NCI-H128 (cell line): ENCODE measurements around the gene KCNN3.

Experiments used
- DNase-seq: peaks from one replicate; lab custom pipeline; 2025; ENCODE audit not compliant: unreplicated experiment; lab: John Stamatoyannopoulos, UW

KCNN3 gene

DNA sequence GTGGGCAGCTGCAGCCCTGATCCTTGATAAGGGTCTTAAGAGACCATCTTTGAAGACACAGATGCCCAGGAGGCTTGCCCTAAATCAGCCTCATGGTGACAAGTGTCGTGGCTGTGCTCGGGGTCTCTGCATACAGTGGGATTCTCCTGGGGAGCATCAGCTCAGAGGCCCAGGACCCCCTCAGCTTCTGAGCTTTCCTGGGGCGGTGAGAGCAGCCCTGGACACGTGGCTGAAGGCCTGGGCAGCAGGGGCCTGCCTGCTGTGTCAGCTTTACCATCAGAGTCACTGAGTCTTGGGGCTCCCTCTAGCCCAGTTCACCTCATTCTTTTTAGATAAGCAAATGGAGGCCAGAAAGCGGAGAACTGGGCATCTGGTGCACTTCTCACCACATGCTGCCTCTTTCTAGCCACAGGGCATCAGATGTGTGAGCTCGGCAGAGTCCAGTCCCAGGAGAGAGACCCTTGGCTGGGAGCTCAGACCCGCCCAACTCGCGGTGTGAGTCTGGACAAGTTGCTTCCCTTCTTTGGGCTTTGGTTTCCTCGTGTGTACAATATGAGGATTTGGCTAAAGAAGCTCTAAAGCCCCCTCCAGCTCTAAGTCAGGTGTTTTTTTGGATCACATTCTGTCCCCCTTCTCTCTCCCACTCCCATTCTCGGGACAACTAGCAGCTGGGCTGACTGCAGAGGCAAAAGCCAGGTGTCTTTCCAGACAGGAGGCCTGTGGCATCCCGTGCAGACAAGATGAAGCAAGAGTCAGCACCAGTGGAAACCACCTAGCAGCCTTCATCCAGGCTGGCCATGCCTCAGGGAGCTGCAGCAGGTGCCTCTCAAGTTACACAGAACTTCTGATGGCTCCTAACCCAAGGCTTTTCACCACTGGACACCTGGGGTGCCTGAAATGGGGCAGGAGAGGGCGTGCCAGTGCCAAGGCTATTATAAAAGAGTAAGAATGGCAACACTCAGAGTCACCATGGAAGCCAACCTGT, 119.1 kb downstream of the KCNN3 start:
- no peak for DNase-seq

DNA sequence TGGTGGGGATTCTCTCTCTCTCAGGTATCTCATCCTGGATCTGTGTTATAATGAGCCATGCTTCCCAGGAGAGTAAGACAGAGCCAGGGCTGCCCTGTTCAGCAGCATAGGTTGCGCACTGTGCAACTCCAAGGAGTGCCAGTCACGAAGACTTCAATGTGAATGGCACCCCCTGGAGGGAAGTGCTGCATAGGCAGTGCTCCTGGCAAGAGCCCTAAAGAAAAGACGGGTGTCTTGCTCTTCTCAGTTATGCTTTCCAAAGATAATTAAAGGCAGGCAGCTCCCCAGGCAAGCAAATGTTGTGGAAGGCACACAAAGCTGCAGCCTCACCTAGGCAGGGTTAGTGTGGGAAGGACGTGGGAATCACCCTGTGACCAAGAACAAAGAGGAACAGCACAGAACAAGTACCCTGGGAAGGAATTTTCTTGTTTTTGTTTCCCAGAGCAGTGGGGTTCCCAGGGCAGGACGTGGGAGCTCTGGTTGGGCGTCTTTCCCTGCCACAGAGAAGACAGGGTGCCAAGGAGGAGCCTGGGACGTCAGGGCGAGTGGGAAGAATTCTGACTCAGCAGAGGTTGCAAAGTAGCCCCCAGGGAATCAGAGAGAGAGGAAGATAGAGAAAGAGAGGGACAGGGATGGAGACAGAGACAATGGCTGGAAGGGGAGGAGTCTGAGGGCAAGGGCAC, 120.9 kb downstream of the KCNN3 start:
- no peak for DNase-seq

GRCh38 chr1:154748405-154748775, 121.7 kb downstream of the KCNN3 start:
- no peak for DNase-seq

DNA sequence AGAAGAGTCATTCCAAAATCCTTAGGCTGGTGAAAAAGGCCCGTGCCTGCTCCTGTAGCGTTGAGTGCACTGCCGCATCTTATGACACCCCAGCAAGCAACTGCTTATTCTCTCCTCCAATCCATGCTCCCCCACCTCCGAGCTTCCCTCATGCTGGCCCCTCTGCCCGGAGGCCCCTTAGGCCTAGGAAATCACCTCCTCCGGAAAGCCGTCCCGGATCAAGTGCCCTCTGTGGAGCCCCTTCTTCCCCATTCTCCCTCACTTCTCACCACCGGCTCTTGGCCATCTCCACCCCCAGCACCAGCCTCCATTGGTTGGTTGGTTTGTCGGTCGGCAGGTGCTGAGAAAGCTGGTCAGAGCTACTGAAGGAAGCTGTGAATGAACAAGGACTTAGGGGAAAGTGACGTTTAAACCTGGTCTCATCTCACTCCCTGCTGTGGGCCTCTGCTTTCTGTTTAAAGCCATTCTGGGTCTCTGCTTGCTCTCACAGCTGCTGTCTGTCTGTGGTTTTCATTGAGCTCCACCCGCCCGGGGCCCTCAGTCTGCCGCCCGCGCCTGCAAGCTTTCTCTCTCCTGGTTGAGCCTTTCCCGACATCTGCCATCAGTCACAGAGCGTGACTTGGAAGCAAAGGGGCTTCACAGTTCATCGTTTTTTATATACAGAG, 122.2 kb downstream of the KCNN3 start:
- DNase-seq, result peak; percentile 46

DNA sequence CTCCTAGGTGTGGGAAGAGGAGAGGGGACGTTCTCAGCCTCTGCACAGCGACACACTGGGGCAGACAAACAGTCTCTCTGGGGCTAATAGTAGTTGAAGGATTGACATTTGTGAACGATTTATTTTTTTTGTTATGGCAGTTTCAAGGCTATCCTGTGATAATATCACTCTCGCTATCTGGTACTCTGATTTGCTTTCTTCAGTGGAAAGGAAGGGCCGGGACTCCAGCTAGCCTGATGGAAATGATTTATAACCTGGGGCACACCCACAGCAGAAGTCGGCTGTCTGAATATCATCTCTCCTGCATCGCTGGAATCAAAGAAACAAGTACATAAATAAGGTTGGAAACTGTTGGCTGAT, 122.7 kb downstream of the KCNN3 start:
- no peak for DNase-seq

DNA sequence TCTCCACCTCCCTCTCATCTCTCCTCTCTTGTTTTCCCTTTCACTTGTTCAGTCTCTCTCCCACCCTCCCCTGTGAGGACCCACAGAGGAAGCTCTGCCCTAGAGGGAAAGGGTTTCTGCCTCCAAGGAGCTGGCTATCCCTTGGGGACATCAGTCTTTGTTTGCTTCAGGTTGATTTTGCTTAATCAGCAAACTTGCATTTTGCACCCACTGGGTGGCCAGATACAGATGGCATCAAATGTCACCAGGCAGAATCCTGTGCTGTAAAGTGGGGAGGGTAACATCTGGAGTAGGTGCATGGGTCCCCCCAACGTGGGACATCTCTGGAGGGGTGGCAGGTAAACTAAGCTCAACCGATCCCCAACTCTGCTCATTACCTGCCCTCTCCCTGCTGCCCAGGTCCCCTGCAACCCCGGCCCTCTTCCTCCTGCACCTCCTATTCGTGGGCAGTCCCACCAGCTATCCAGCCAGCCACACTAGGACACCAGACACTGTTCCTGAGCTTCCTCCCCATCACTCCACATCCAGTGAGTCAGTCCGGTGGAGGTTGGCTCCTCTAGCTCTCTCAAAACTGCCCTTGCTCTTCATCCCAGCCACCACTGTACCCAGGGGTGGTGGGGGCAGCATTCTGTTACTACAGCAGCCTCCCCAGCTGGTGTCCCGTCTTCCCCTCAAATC, 123.3 kb downstream of the KCNN3 start:
- no peak for DNase-seq

DNA sequence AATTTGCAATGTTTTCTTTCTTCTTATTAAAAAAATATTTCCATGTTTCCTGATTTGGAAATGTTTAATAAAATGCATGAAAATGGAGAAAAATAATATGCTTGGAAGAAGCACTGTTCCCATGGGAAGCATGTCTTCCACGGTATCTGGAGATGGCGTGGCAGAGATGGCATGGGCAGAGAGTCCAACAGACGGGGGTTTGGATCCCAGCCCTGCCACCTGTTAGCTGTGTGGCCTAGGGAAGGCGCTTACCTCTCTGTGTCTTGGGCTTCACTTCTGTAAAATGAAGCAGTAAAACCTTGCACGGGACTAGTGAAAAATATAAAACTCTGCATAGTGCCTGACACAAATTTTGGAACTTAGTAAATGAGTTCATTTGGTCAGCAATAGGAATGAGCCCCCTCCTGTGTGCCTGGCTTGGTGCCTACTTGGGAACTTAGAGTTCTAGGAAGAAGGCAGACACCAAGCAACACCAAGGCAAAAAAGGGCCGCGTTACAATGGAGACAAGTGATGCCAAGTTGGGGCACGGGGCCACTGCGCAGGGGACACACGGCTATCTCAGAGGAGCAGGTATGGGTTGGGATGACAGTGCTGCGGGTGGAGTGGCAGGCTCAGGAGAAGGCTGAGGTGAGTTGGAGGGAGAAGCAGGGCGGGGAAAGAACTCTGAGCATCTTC, 124.2 kb downstream of the KCNN3 start:
- no peak for DNase-seq

DNA sequence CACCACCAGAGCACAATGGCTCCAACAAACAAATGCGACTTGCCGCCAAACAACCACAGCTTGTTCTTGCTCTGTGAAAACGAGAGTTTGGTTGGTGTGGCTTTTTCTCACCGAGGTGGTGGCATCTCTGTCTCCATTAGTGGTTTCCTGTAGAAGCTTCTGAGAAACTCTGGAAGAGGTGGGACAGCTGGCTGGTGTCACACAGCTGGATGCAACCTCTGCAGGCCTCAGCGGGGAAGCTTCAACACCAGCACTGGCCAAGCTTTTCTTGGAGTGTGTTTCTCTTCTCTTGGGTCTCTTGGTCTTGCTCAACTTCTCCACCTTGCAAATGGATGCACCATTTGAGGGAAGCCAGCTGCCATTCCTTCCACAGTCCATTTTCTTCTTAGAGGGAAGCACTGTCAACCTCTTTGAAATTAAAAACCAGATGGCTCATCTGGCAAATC, 124.8 kb downstream of the KCNN3 start:
- no peak for DNase-seq

GRCh38 chr1:154744352-154745035, 125.6 kb downstream of the KCNN3 start:
- DNase-seq, result no peak

DNA sequence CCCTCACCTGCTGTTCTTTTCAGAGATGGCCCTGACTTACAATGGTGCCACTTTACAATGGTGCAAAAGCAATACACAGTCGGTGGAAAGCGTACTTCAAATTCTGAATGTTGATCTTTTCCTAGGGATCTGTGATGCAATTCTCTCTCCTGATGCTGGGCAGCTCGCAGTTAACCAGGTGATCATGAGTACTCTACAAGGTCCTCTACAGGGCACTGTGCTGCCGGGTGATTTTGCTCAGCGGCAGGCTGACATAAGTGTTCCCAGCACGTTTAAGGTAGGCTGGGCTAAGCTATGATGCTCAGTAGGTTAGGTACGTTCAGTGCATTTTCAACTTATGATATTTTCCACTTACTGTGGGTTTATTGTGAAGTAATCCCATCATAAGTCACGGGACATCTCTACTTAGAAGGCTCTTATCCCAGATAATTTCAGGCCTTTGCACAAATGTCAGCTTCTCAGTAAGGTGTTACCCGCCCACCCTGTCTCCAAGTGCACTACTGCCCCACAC, 126.5 kb downstream of the KCNN3 start:
- DNase-seq, result peak; percentile 19

- DNase-seq, result no peak
These were observed 127.5 kb downstream of the KCNN3 start for GRCh38 chr1:154742606-154743005.

GRCh38 chr1:154741741-154742495, 128.2 kb downstream of the KCNN3 start:
- DNase-seq, result no peak

DNA sequence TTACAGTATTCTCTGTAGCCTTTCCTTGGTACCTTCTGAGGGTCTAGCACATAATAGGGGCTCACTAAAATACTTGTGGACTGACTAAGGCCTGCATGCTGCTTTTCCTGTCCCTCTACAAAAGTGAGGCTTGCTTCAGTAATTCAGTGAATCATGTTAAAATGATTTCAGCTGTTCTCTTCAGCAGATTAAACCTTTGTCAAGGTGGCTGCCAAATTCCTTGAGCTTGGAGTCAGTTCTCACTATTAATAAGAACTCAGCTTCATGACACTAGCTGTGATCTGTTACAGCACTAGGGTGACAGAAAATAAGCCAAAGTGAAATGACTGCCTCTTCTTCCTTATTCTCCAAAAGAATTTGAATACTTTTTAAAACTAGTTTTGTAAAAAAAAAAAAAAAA, 128.8 kb downstream of the KCNN3 start:
- no peak for DNase-seq

DNA sequence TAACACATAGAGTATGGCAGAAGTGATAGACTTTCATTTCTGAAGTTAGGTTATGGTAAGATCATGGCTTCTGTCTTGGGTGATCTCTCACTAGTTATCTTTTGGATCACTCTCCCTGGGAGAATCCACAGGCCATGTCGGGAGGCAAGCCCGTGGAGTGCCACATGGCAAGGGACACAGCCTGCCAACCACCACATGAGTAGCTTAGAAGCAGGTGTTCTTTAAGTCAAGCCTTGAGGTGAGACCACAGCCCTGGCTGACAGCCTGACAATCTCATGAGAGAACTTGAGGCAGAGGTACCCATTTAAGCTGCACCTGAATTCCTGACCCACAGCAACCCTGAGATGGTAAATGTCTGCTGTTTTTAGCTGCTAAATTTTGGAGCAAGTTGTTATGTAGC, 130.4 kb downstream of the KCNN3 start:
- no peak for DNase-seq

DNA sequence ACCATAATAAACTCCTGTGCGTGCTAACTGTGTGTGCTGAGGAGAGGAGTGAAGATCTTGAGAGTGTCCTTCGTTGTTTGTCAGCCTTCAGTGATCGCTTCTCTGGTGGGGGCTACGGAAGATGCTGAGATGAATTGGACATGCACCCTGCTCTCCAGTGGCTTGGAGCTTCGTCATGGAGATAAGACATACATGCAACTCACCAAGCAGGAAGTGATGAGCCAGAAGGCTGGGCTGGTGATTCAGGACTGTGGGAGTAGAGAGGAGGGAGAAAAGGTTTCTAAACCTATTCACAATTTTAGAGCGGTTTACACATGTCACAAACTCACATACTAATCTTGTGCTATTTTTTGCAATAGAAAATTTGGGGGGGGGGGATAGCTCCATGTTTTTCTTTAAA, 133.2 kb downstream of the KCNN3 start:
- no peak for DNase-seq

- DNase-seq, result no peak
These were observed 134.3 kb downstream of the KCNN3 start for GRCh38 chr1:154735804-154736168.

DNA sequence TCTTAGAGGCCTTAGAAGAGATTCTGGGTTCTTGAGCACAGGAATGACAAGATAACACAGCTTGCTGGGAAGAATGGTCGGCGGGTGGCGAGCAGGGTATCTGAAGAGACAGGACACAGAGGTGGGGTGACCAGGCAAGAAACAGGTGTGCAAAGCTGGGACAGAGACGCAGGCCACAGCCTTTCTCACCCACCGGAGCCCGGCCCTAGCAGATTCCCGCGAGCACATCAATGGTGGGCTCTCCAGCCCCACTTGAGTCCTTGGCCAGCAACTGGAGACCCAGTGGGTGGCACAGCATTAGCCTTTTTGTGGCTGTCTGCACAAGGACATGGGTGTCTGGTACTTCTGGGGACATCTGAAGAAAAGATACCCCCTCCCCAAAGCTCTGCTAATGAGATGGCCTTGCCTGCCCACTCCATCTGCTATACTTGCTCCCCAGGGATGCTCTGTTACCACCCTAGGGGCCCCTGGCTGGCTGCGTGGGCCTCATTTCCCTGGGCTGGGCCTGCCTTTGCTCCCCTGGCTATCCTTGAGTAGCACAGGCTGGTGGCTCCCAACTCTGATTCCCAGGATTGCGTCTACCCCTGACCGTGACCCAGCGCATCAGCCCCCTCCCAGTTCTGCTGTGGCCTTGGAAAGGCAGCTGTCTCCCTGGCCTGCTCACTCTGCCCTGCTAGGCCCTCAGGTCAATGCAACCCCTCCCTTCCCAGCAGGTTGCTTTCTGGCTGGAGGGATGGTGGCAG, 134.8 kb downstream of the KCNN3 start:
- DNase-seq, result no peak

DNA sequence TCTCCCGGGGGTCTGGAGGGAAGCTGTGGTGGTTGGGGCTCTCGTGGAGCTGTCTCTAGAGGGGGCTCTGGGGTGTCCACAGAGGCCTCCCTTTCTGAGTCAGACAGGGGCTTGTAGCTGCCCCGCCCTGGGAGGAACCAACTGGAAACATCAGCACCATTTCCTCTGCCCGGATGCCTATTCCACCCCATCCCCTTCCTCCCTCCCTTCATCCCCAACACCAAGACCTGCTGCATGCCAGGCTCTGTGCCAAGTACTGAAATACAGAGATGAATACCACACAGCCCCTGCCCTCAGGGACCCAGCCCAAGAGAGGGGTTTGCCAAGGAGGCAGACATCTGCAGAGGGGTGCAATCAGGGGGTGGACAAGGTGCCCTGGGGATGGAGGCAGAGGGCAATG, 136.5 kb downstream of the KCNN3 start:
- no peak for DNase-seq
